NCI-H2029 treated with DMSO at 0.1 percent for 48 hours (cell line): ENCODE measurements around the gene ME1.

ENCODE experiments used
- DNase-seq: peaks from one replicate; lab custom pipeline; 2025; lab: John Stamatoyannopoulos, UW

ME1 gene

DNA sequence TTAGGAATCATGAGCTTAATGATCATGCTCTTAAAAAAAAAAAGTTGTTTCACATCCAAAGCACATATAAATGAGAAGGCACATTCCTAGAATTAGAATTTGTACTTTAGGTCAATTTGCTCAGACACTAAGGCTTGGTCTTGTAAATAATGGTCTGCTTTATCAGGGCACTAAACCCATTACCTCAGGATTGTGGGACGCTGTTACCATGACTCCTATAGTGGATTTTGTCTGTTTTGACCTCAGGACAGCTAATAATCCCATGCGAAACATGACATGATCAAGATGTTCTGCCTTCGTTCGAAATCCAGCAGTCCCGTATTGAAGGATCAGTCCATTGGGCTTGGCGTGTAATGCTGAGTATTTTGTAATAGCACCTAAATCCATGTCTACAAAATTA lies 240.2 kb downstream of the ME1 start:
- DNase-seq = no peak

DNA sequence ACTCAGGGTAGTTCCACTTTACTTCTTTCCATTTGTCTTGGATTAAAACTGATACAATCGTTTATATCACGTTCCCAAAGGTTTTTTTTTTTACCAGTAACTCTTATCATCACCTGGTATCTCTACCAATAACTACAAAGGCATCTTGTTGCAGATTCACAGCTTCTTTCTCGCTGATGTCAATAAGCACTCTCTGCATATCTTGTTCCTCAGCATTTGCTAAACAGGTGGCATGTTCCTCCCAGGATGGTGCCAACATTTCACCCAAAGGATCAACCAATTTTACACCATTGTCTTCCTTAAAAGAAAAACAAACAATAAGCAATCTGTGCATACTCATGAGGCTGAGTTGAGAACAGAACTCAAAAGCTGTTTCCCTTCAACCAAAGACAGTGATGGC lies 242.3 kb downstream of the ME1 start:
- no peak for DNase-seq

- no peak for DNase-seq
These were observed 245.8 kb downstream of the ME1 start for GRCh38 chr6:83185096-83185495.

DNA sequence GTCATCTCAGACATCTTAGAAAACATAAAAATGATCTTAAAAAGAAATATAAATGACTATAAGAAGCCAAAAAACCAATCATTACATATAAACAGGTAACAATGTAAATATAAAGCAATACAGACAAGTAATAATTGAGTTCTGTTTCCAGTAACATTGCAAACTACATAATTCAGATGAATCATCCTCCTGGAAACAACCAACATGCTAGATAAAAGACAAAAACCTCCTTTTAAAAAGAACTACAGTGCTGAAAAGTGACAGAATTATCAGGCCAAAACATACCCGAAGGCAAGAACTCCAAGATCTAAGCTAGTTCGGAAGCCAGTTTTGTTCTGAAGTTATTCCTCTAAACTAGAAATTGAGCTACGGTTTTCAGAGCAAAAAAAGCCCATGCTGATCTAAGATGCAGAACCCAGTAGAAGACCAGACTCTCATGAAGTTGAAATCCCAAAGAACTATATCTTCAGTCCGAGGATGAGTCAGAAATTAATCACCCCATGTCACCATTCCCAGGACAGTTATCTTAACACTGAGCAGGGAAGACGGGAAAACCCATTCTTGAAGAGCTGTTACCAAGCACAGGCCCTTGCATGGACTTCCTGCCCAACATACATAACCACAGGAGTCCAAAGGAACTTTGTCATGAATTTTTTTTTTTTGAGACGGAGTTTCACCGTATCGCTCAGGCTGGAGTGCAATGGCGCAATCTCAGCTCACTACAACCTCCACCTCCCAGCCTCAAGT lies 247.6 kb downstream of the ME1 start:
- no peak for DNase-seq

GRCh38 chr6:83182114-83182513 lies 248.7 kb downstream of the ME1 start:
- no peak for DNase-seq

DNA sequence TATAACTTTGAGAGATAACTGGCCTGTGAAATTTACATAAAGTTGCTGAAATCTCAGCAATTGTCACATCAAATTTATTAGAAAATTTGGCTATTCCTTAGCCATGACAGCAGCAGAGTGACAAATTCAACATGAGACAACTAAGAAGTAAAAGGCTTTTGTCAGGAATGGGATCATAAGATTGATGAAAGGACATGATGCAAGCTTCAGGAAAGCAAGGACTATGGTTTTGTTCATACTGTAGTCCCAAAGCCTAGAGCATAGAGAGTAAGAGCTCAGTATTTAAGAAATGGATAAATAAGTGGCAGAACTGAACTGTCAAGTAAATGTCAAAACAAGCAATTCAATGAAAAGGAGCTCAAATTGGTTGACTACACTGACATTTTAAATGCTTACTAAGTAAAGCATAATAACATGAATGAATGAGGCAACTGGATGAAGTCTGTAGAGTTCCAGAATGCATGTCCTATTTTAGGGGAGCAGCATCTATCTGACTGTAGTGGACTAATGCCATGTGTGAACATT lies 250.4 kb downstream of the ME1 start:
- no peak for DNase-seq

- DNase-seq = no peak
These were observed 254.6 kb downstream of the ME1 start for GRCh38 chr6:83176246-83176645.

- DNase-seq = no peak
These were observed 261.3 kb downstream of the ME1 start for GRCh38 chr6:83169511-83169910.

DNA sequence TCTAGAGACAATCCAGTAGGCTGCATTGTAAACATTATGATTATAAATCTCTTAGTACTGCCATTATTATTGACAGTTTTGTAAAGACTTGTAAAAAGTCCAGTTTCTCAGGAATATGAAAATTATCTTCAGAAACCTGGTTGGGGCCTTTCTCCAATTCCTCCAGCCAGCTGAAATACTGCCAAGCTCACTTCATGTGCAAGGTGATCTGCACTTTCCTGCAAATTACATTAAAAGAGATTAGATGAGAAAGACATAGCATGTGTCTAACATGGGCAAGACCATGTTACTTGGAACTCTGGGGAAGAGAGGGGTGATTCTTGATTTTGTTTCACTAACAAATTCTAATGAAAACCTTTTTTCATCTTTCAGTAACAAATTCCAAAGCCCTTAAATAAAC lies 261.7 kb downstream of the ME1 start:
- no peak for DNase-seq

GRCh38 chr6:83168556-83168955 lies 262.3 kb downstream of the ME1 start:
- no peak for DNase-seq

- no peak for DNase-seq
These were observed 263.0 kb downstream of the ME1 start for GRCh38 chr6:83167726-83168278.
